NCI-H2107 (cell line): Measurements from ENCODE around the gene RCVRN.

Experiments
- DNase-seq: peaks from one replicate; lab custom pipeline; 2025; lab: John Stamatoyannopoulos, UW

Gene RCVRN

GRCh38 chr17:9905078-9905415 is at the start of gene RCVRN:
RCVRN (minus strand) TSS chr17:9905271; CDS start chr17:9905180, 91 bp downstream.
- DNase-seq = no peak

GRCh38 chr17:9953492-9953891 is 48.4 kb upstream of the RCVRN start:
- no peak for DNase-seq

GRCh38 chr17:9951803-9952202 is 46.7 kb upstream of the RCVRN start:
- no peak for DNase-seq

- no peak for DNase-seq
Measured at GRCh38 chr17:9948928-9949327, 43.9 kb upstream of the RCVRN start.

- DNase-seq = no peak
Measured at GRCh38 chr17:9944704-9945103, 39.6 kb upstream of the RCVRN start.

GRCh38 chr17:9943343-9943742 is 38.3 kb upstream of the RCVRN start:
- no peak for DNase-seq

- DNase-seq = no peak
Measured at GRCh38 chr17:9942885-9943284, 37.8 kb upstream of the RCVRN start.

- no peak for DNase-seq
Measured at GRCh38 chr17:9941305-9941704, 36.2 kb upstream of the RCVRN start.

GRCh38 chr17:9940841-9941240 is 35.8 kb upstream of the RCVRN start:
- no peak for DNase-seq

GRCh38 chr17:9938764-9939163 is 33.7 kb upstream of the RCVRN start:
- no peak for DNase-seq

GRCh38 chr17:9937901-9938300 is 32.8 kb upstream of the RCVRN start:
- no peak for DNase-seq

- no peak for DNase-seq
Measured at GRCh38 chr17:9937241-9937761, 32.2 kb upstream of the RCVRN start.

- DNase-seq = no peak
Measured at GRCh38 chr17:9936095-9936494, 31.0 kb upstream of the RCVRN start.

GRCh38 chr17:9935408-9935807 is 30.3 kb upstream of the RCVRN start:
- no peak for DNase-seq

GRCh38 chr17:9934331-9934730 is 29.3 kb upstream of the RCVRN start:
- DNase-seq = no peak

- no peak for DNase-seq
Measured at GRCh38 chr17:9932491-9932890, 27.4 kb upstream of the RCVRN start.

GRCh38 chr17:9931144-9931741 is 26.2 kb upstream of the RCVRN start:
- no peak for DNase-seq

GRCh38 chr17:9929871-9930270 is 24.8 kb upstream of the RCVRN start:
- DNase-seq = no peak

- DNase-seq = no peak
Measured at GRCh38 chr17:9928601-9929333, 23.7 kb upstream of the RCVRN start.

- no peak for DNase-seq
Measured at GRCh38 chr17:9926150-9926804, 21.2 kb upstream of the RCVRN start.

- no peak for DNase-seq
Measured at GRCh38 chr17:9925457-9925856, 20.4 kb upstream of the RCVRN start.

GRCh38 chr17:9924735-9925191 is 19.7 kb upstream of the RCVRN start:
- DNase-seq = no peak
